PC-9 (cell line): ENCODE measurements around the gene TSSK2. TPM values are rescaled to one million over a fixed set of nuclear protein-coding genes. Genes with fewer than 3 reads are reported as not detected.

Experiments
- BruUV-seq: library from RNA; stranded (reverse); fragments of 400-500 nt; replicated peaks from 2 replicates; lab custom pipeline; 2021; lab: Mats Ljungman, UMichigan
- CTCF ChIA-PET: fragments of 300-600 bp; sonication (Branson Sonifier 250); formaldehyde crosslinking; loops from one replicate; lab custom pipeline; 2022; ENCODE audit warnings: antibody characterized with exemption; lab: Charles Lee
- POLR2A ChIA-PET: fragments of 300-600 bp; sonication (Branson Sonifier 250); formaldehyde crosslinking; loops from one replicate; lab custom pipeline; 2022; ENCODE audit warnings: antibody characterized with exemption; ENCODE audit not compliant: unreplicated experiment; lab: Charles Lee
- DNase-seq, 2 experiments: peaks; one replicate each; pipeline versions ENCODE4 v3.0.0 to v3.0.0-alpha.2; 2015 to 2022; ENCODE audit warnings: mixed read lengths in 1 of 2
- H2AFZ ChIP-seq: fragments of 200-600 bp; sonication (generic); 2 replicates; pipeline ENCODE4 v1.8.1; 2017; ENCODE audit warnings: antibody characterized with exemption
- H3F3A ChIP-seq: fragments of 200-600 bp; sonication (generic); 2 replicates; pipeline ENCODE4 v1.8.1; 2017; ENCODE audit warnings: antibody characterized with exemption, mild to moderate bottlenecking, low read depth; ENCODE audit not compliant: insufficient read depth
- H3K27ac ChIP-seq: fragments of 200-600 bp; sonication (generic); 2 replicates; pipeline ENCODE4 v1.6.1; 2016; ENCODE audit warnings: mixed run types
- H3K27me3 ChIP-seq: fragments of 200-600 bp; sonication (generic); 2 replicates; pipeline ENCODE4 v1.6.1; 2016; ENCODE audit warnings: low read depth, mixed run types; ENCODE audit not compliant: insufficient read depth
- H3K36me3 ChIP-seq: fragments of 200-600 bp; sonication (generic); 2 replicates; pipeline ENCODE4 v1.6.1; 2016; ENCODE audit warnings: low read depth, mixed run types
- H3K4me1 ChIP-seq: fragments of 200-600 bp; sonication (generic); replicated peaks from 2 replicates; pipeline ENCODE4 v1.6.1; 2016; ENCODE audit warnings: mixed run types; ENCODE audit not compliant: insufficient read depth
- H3K4me2 ChIP-seq: fragments of 200-600 bp; sonication (generic); 2 replicates; pipeline ENCODE4 v1.6.1; 2017; ENCODE audit warnings: mixed run types
- H3K4me3 ChIP-seq: fragments of 200-600 bp; sonication (generic); 2 replicates; pipeline ENCODE4 v1.6.1; 2016; ENCODE audit warnings: mixed run types
- H3K79me2 ChIP-seq: fragments of 200-600 bp; sonication (generic); 2 replicates; pipeline ENCODE4 v1.6.1; 2017; ENCODE audit warnings: low read depth, mixed run types
- H3K9me2 ChIP-seq: fragments of 200-600 bp; sonication (generic); 2 replicates; pipeline ENCODE4 v1.8.1; 2017; ENCODE audit warnings: mild to moderate bottlenecking; ENCODE audit not compliant: insufficient read depth
- H3K9me3 ChIP-seq: fragments of 200-600 bp; sonication (generic); 2 replicates; pipeline ENCODE4 v1.8.1; 2016; ENCODE audit warnings: low read depth; ENCODE audit not compliant: insufficient read depth
- H4K20me1 ChIP-seq: fragments of 200-600 bp; sonication (generic); 2 replicates; pipeline ENCODE4 v1.8.1; 2017; ENCODE audit not compliant: insufficient read depth
- EZH2 ChIP-seq: fragments of 200-600 bp; sonication (generic); IDR thresholded peaks from 2 replicates; pipeline ENCODE4 v1.8.0; 2017; ENCODE audit warnings: antibody characterized with exemption, low read depth
- intact Hi-C: fragments of 100-400 bp; cut with micrococcal nuclease; formaldehyde crosslinking; loops from one replicate; pipeline ENCODE4 v1.10.0; 2022; ENCODE audit not compliant: unreplicated experiment
- total RNA-seq: library from RNA; stranded (reverse); gene quantifications from 2 replicates; pipeline ENCODE4 v1.2.3, GENCODE V29; 2021
- TF ChIP-seq, protein P1 (sequence below): fragments of 200-600 bp; sonication (generic); conservative IDR thresholded peaks from 2 replicates; pipeline ENCODE4 v1.6.1; 2017; ENCODE audit warnings: mixed run types, antibody characterized with exemption, mild to moderate bottlenecking, moderate library complexity

The TSSK2 gene
- total RNA-seq, 1 experiment from 2014 or later: not detected

DNA sequence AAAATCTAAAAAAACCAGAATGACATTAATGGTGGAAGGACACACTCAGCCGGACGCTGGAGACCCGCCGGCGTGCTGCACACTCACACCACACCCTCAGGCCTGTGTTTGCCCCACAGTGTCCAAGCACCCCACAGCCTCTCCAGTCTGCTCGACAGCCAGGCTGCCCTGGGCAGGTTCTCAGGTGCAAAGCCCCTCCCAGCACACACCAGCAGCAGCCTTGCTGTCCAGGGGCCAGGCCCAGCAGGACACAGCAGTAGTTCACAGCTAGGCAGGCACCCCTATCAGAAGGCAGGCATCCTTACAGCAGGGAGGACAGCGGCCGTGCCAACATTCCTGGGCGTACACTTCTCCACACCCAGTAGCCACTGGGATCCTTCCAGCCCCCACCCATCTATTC lies 49.1 kb downstream of the TSSK2 start:
- intact Hi-C loops: no loop called here
- Histone ChIP-seq H2AFZ (no peak overlapping the region), H3K4me1 (peaks cover 30% of the 10 kb centered on the region), H3F3A (peaks cover 16% of the 10 kb centered on the region), H4K20me1 (peaks cover 12% of the 10 kb centered on the region), H3K36me3 (0 out of 2 replicates have a peak, but pooled peaks cover 7% of the 10 kb centered on the region), H3K27ac (no peak overlapping the region), H3K27me3 (no peaks in the 10 kb centered on the region), H3K79me2 (peaks cover 26% of the 10 kb centered on the region), H3K9me2 (no peaks in the 10 kb centered on the region), H3K4me3 (no peak overlapping the region), H3K9me3 (no peaks in the 10 kb centered on the region), H3K4me2 (no peak overlapping the region)
- CTCF ChIA-PET: no interaction called here
- no TSS peak for BruUV-seq
- TF ChIP-seq, protein P1, sequence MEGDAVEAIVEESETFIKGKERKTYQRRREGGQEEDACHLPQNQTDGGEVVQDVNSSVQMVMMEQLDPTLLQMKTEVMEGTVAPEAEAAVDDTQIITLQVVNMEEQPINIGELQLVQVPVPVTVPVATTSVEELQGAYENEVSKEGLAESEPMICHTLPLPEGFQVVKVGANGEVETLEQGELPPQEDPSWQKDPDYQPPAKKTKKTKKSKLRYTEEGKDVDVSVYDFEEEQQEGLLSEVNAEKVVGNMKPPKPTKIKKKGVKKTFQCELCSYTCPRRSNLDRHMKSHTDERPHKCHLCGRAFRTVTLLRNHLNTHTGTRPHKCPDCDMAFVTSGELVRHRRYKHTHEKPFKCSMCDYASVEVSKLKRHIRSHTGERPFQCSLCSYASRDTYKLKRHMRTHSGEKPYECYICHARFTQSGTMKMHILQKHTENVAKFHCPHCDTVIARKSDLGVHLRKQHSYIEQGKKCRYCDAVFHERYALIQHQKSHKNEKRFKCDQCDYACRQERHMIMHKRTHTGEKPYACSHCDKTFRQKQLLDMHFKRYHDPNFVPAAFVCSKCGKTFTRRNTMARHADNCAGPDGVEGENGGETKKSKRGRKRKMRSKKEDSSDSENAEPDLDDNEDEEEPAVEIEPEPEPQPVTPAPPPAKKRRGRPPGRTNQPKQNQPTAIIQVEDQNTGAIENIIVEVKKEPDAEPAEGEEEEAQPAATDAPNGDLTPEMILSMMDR: no peak
- TF ChIP-seq EZH2: no peak
- no peak for DNase-seq
- POLR2A ChIA-PET: interaction anchor here (0.5 kb wide), 1 partner anchor 267 kb away, joined by 3 read pairs; no protein-coding TSS in a partner anchor

DNA sequence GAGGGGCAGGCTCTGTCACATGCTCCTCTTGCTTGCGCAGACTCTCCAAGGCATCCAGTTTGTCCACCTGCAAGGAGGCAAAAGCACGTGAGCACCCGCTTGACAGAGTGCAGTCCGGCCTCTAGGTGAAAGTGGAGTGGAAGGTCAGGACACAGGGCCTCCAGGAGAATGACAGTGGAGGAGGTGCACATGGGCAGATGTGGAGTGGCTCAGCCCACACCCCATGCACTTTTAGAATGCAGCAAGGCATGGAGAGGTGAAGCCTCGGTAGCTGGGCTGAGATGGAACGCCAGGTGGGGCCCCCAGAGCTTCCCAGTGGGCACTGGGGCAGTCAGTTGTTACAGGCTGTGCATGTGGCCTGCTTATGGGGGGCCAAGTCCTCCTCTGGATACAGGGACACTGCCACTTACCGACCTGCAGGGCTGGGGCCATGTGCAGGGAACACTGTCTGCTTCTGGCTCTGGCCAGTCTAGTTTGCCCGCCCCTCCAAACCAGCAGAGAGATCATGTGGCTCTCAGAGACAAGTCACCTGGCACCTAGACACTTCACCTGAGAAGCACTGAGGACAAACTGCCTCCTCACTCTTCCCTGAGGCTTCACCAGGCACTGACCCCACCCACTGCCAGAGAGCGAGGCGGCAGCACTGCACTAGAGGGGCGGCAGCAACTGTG lies 49.8 kb downstream of the TSSK2 start:
- Histone ChIP-seq H3K4me3 (no peak overlapping the region), H3F3A (peaks cover 20% of the 10 kb centered on the region), H3K9me3 (no peaks in the 10 kb centered on the region), H3K4me2 (no peak overlapping the region), H3K9me2 (no peaks in the 10 kb centered on the region), H3K4me1 (peaks cover 34% of the 10 kb centered on the region), H3K79me2 (peaks cover 21% of the 10 kb centered on the region), H2AFZ (no peak overlapping the region), H3K27ac (no peak overlapping the region), H4K20me1 (peaks cover 12% of the 10 kb centered on the region), H3K27me3 (no peaks in the 10 kb centered on the region), H3K36me3 (0 out of 2 replicates have a peak, but pooled peaks cover 7% of the 10 kb centered on the region)
- no peak for TF ChIP-seq EZH2
- TF ChIP-seq, protein P1: no peak
- intact Hi-C loops: no loop called here
- BruUV-seq: no TSS peak
- no peak for DNase-seq
- ChIA-PET CTCF (no interaction called here), POLR2A (no interaction called here)

DNA sequence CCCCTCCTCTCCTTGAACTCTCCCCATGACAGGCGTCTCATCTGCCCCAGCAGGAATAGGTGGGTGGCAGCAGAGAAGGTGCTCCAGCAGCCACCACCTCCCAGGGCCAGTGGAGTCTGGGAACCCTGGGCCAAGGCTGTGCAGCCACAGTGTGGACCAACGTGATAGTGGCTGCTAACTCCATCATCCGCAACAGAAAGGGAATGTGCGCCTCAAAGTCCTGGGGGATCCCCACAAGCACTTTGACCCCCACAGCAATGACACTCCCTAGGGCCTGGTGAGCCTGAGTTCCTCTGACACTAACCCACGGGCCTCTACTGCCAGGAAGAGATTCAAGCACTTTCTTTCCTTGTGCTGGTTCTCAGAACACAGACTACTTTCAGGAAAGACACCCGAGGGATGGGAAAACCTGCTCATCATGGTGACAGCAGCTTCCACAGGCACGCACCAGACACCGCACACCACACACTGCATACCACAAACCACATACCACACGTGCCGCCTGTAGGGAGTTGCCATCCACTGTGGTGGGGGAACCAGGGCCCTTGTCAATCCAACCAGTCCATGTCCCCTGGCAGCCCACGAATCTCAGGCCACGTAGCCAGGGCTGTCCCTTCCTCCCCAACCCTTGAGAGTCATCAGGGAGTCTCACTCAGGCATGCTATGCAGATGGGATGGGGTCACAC lies 50.8 kb downstream of the TSSK2 start:
- TF ChIP-seq EZH2: no peak
- TF ChIP-seq, protein P1: no peak
- Histone ChIP-seq H4K20me1 (peaks cover 6% of the 10 kb centered on the region; the same call in 1 of the 2 replicates), H3F3A (peaks cover 15% of the 10 kb centered on the region), H3K79me2 (peaks cover 12% of the 10 kb centered on the region), H3K4me3 (no peak overlapping the region), H2AFZ (no peak overlapping the region), H3K4me1 (peaks cover 29% of the 10 kb centered on the region), H3K27ac (no peak overlapping the region), H3K9me2 (no peaks in the 10 kb centered on the region), H3K27me3 (no peaks in the 10 kb centered on the region), H3K9me3 (no peaks in the 10 kb centered on the region), H3K36me3 (no peaks in the 10 kb centered on the region), H3K4me2 (no peak overlapping the region)
- no TSS peak for BruUV-seq
- ChIA-PET POLR2A (no interaction called here), CTCF (interaction anchor here (0.6 kb wide), 1 partner anchor 39 kb away, joined by 9 read pairs; no protein-coding TSS in a partner anchor)
- no peak for DNase-seq
- intact Hi-C loops: no loop called here

Other genes starting within 250 kb of the TSSK2 start
- gene DGCR6, start 225.0 kb upstream of the TSSK2 start, total RNA-seq: 0.63 and 1.4 TPM in 2 replicates
- gene PRODH, start 195.0 kb upstream of the TSSK2 start, total RNA-seq: 1.1 and 4.3 TPM in 2 replicates
- gene DGCR2, start 8.9 kb upstream of the TSSK2 start, total RNA-seq: 35.1 and 37.6 TPM in 2 replicates
- 10.3 and 14.6 TPM in 2 replicates for gene ESS2, start 13.3 kb downstream of the TSSK2 start, total RNA-seq
- not detected in 2 replicates for gene GSC2, start 19.0 kb downstream of the TSSK2 start, total RNA-seq
- gene SLC25A1, start 47.4 kb downstream of the TSSK2 start, total RNA-seq: 79.1 and 79.9 TPM in 2 replicates
- 6.6 and 7.2 TPM in 2 replicates for gene CLTCL1, start 160.4 kb downstream of the TSSK2 start, total RNA-seq